ENCODE data around the gene CBX1. TPM values are rescaled to one million over a fixed set of nuclear protein-coding genes. Genes with fewer than 3 reads are reported as not detected.

Gene CBX1
- polyA plus RNA-seq, 1 donor (not counting 4 experiments of a cell fraction or from before 2014, with no cell fraction given): 42.3 TPM

GRCh38 chr17:48149787-48150463 is 48.6 kb upstream of the CBX1 start:
- Histone ChIP-seq H3K9me3 (ENCODE audit: control insufficient read depth, low read depth, low read length) (no peaks in the 10 kb centered on the region), H4K20me1 (ENCODE audit: control insufficient read depth, extremely low read depth, insufficient read depth, low read length) (no peaks in the 10 kb centered on the region), H3K9me1 (ENCODE audit: control insufficient read depth, extremely low read depth, insufficient read depth, low read length) (no peaks in the 10 kb centered on the region), H3K27ac (ENCODE audit: control insufficient read depth, insufficient read depth, low read length) (no peak overlapping the region), H3K4me2 (ENCODE audit: control insufficient read depth, extremely low read depth, insufficient read depth, low read depth, low read length) (no peak overlapping the region), H3K9ac (ENCODE audit: control insufficient read depth, extremely low read depth, insufficient read depth, low read length) (no peak overlapping the region), H3K4me3 (ENCODE audit: control insufficient read depth in 2 of 3, extremely low read depth in 1 of 3, insufficient read depth in 2 of 3, low read depth in 1 of 3, low read length in 3 of 3) (no peak overlapping the region), H3K27me3 (ENCODE audit: control insufficient read depth, extremely low read depth, insufficient read depth, low read length) (peaks cover 49% of the 10 kb centered on the region), H3K79me2 (ENCODE audit: control insufficient read depth, insufficient read depth, low read length) (no peaks in the 10 kb centered on the region), H3K36me3 (ENCODE audit: control insufficient read depth in 2 of 2, extremely low read depth in 1 of 2, insufficient read depth in 2 of 2, low read length in 2 of 2) (no peaks in the 10 kb centered on the region), H2AFZ (ENCODE audit: control insufficient read depth, low read length) (no peak overlapping the region), H3K4me1 (ENCODE audit: control insufficient read depth, extremely low read depth, insufficient read depth, low read length) (no peaks in the 10 kb centered on the region)
- FAIRE-seq (no peak), DNase-seq (ENCODE audit: low read depth, low spot score) (no peak)
- dilution Hi-C loops (cut with MboI; ENCODE audit: extremely low pct_ligation_motif_present, low sequenced_read_pairs): no loop called here
- TF ChIP-seq, protein P1, sequence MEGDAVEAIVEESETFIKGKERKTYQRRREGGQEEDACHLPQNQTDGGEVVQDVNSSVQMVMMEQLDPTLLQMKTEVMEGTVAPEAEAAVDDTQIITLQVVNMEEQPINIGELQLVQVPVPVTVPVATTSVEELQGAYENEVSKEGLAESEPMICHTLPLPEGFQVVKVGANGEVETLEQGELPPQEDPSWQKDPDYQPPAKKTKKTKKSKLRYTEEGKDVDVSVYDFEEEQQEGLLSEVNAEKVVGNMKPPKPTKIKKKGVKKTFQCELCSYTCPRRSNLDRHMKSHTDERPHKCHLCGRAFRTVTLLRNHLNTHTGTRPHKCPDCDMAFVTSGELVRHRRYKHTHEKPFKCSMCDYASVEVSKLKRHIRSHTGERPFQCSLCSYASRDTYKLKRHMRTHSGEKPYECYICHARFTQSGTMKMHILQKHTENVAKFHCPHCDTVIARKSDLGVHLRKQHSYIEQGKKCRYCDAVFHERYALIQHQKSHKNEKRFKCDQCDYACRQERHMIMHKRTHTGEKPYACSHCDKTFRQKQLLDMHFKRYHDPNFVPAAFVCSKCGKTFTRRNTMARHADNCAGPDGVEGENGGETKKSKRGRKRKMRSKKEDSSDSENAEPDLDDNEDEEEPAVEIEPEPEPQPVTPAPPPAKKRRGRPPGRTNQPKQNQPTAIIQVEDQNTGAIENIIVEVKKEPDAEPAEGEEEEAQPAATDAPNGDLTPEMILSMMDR (optimal IDR thresholded peaks at IDR 0.05 in 1 of 3, IDR thresholded peaks at IDR 0.05 in 1 of 3, conservative IDR thresholded peaks at IDR 0.05 in 1 of 3; ENCODE audit: extremely low read depth in 1 of 3, insufficient read depth in 2 of 3, low read length in 3 of 3): no peak
- TF ChIP-seq EZH2 (IDR thresholded peaks at IDR 0.05; ENCODE audit: low read length): no peak

DNA sequence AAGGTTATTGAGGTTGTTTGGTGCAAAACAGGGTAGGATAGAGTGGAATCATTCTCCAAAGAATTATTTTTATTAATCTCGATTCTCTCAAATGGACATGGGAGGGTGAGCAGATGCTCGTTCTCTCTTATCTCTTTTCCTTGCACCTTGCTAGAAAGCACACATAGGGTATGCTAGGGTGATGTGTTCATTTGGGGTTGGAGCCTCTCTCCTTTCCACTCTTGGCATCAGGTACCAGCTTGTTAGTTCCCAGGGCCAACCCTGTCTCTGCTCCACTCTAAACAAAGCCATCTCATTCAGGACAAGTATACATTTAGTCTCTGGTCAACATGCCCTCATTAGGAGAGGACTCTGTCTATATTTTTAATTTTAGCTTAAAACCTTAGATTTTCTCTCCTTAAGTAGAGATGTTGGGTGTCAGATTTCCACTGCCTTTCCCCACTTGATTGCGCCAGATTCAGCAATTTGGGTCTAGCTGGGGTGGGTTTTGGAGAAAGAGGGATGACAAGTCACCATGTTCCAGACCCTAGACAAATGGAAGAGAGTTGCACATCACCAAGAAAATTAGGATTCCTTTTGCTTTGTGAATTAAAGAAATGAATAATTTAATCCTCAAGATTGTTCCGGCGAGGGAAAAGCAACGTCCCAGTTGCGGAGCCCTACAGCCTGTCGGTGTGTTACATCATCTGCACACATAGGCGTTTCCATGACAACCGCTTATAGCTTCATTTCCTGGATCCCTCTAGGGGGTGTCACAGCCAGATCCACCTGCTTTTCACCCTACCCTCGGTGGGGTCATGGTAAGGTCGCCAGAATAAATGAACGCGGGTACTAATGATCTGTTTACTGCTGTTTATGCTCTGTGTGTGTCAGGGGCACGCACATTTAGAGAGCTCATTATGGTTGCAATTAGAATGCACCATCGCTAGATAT is 47.8 kb upstream of the CBX1 start:
- Histone ChIP-seq H3K9ac (ENCODE audit: control insufficient read depth, extremely low read depth, insufficient read depth, low read length) (no peak overlapping the region), H3K4me1 (ENCODE audit: control insufficient read depth, extremely low read depth, insufficient read depth, low read length) (no peaks in the 10 kb centered on the region), H3K9me3 (ENCODE audit: control insufficient read depth, low read depth, low read length) (no peaks in the 10 kb centered on the region), H2AFZ (ENCODE audit: control insufficient read depth, low read length) (no peak overlapping the region), H4K20me1 (ENCODE audit: control insufficient read depth, extremely low read depth, insufficient read depth, low read length) (no peaks in the 10 kb centered on the region), H3K4me3 (ENCODE audit: control insufficient read depth in 2 of 3, extremely low read depth in 1 of 3, insufficient read depth in 2 of 3, low read depth in 1 of 3, low read length in 3 of 3) (no peak overlapping the region), H3K27me3 (ENCODE audit: control insufficient read depth, extremely low read depth, insufficient read depth, low read length) (peaks cover 52% of the 10 kb centered on the region), H3K36me3 (ENCODE audit: control insufficient read depth in 2 of 2, extremely low read depth in 1 of 2, insufficient read depth in 2 of 2, low read length in 2 of 2) (no peaks in the 10 kb centered on the region), H3K79me2 (ENCODE audit: control insufficient read depth, insufficient read depth, low read length) (no peaks in the 10 kb centered on the region), H3K9me1 (ENCODE audit: control insufficient read depth, extremely low read depth, insufficient read depth, low read length) (no peaks in the 10 kb centered on the region), H3K27ac (ENCODE audit: control insufficient read depth, insufficient read depth, low read length) (no peak overlapping the region), H3K4me2 (ENCODE audit: control insufficient read depth, extremely low read depth, insufficient read depth, low read depth, low read length) (no peak overlapping the region)
- peak; percentile 22 for TF ChIP-seq EZH2 (IDR thresholded peaks at IDR 0.05; ENCODE audit: low read length)
- TF ChIP-seq, protein P1 (optimal IDR thresholded peaks at IDR 0.05 in 1 of 3, IDR thresholded peaks at IDR 0.05 in 1 of 3, conservative IDR thresholded peaks at IDR 0.05 in 1 of 3; ENCODE audit: extremely low read depth in 1 of 3, insufficient read depth in 2 of 3, low read length in 3 of 3): no peak
- no peak for FAIRE-seq
- no peak for DNase-seq (ENCODE audit: low read depth, low spot score)
- dilution Hi-C loops (cut with MboI; ENCODE audit: extremely low pct_ligation_motif_present, low sequenced_read_pairs): no loop called here
